ENCODE measurements around the gene CRHR2.

Gene CRHR2

GRCh38 chr7:30717181-30717580 lies 34.9 kb upstream of the CRHR2 start:
- peaks cover 11% of the 10 kb centered on the region for H3K9me3 ChIP-seq
- H3K27me3 ChIP-seq (ENCODE audit: low read depth): no peaks in the 10 kb centered on the region
- in situ Hi-C loops (cut with MboI; ENCODE audit: low sequenced_read_pairs): no loop called here
- no peak for DNase-seq (ENCODE audit: low spot score in 2 of 2)
- no peak overlapping the region for H3K4me3 ChIP-seq
- no peaks in the 10 kb centered on the region for H3K4me1 ChIP-seq
- no peaks in the 10 kb centered on the region for H3K36me3 ChIP-seq (replicated peaks)

- in situ Hi-C loops (cut with MboI; ENCODE audit: low sequenced_read_pairs): no loop called here
- no peak for DNase-seq (ENCODE audit: low spot score in 2 of 2)
- no peak overlapping the region for H3K4me3 ChIP-seq
- H3K36me3 ChIP-seq (replicated peaks): no peaks in the 10 kb centered on the region
- no peaks in the 10 kb centered on the region for H3K4me1 ChIP-seq
- peaks cover 11% of the 10 kb centered on the region for H3K9me3 ChIP-seq
- H3K27me3 ChIP-seq (ENCODE audit: low read depth): no peaks in the 10 kb centered on the region
Observed at GRCh38 chr7:30714129-30714528, 31.9 kb upstream of the CRHR2 start.

- DNase-seq (ENCODE audit: low spot score in 2 of 2): no peak
- H3K9me3 ChIP-seq: peaks cover 10% of the 10 kb centered on the region
- no peaks in the 10 kb centered on the region for H3K27me3 ChIP-seq (ENCODE audit: low read depth)
- no peak overlapping the region for H3K4me3 ChIP-seq
- H3K4me1 ChIP-seq: no peaks in the 10 kb centered on the region
- in situ Hi-C loops (cut with MboI; ENCODE audit: low sequenced_read_pairs): no loop called here
- H3K36me3 ChIP-seq (replicated peaks): no peaks in the 10 kb centered on the region
Observed at GRCh38 chr7:30713392-30713791, 31.1 kb upstream of the CRHR2 start.

GRCh38 chr7:30710669-30711068 lies 28.4 kb upstream of the CRHR2 start:
- Histone ChIP-seq H3K9me3 (no peaks in the 10 kb centered on the region), H3K4me1 (no peaks in the 10 kb centered on the region), H3K36me3 (replicated peaks) (no peaks in the 10 kb centered on the region), H3K4me3 (no peak overlapping the region), H3K27me3 (ENCODE audit: low read depth) (no peaks in the 10 kb centered on the region)
- no peak for DNase-seq (ENCODE audit: low spot score in 2 of 2)
- in situ Hi-C loops (cut with MboI; ENCODE audit: low sequenced_read_pairs): no loop called here

- Histone ChIP-seq H3K27me3 (ENCODE audit: low read depth) (no peaks in the 10 kb centered on the region), H3K9me3 (no peaks in the 10 kb centered on the region), H3K36me3 (replicated peaks) (no peaks in the 10 kb centered on the region), H3K4me3 (no peak overlapping the region), H3K4me1 (no peaks in the 10 kb centered on the region)
- no peak for DNase-seq (ENCODE audit: low spot score in 2 of 2)
- in situ Hi-C loops (cut with MboI; ENCODE audit: low sequenced_read_pairs): no loop called here
Observed at GRCh38 chr7:30709549-30709948, 27.3 kb upstream of the CRHR2 start.

- no peaks in the 10 kb centered on the region for H3K9me3 ChIP-seq
- no peak overlapping the region for H3K4me3 ChIP-seq
- no peaks in the 10 kb centered on the region for H3K36me3 ChIP-seq (replicated peaks)
- DNase-seq (ENCODE audit: low spot score in 2 of 2): no peak
- no peaks in the 10 kb centered on the region for H3K27me3 ChIP-seq (ENCODE audit: low read depth)
- in situ Hi-C loops (cut with MboI; ENCODE audit: low sequenced_read_pairs): no loop called here
- no peaks in the 10 kb centered on the region for H3K4me1 ChIP-seq
Observed at GRCh38 chr7:30708983-30709382, 26.7 kb upstream of the CRHR2 start.

- DNase-seq (ENCODE audit: low spot score in 2 of 2): no peak
- H3K27me3 ChIP-seq (ENCODE audit: low read depth): no peaks in the 10 kb centered on the region
- no peak overlapping the region for H3K4me3 ChIP-seq
- in situ Hi-C loops (cut with MboI; ENCODE audit: low sequenced_read_pairs): no loop called here
- H3K4me1 ChIP-seq: no peaks in the 10 kb centered on the region
- H3K36me3 ChIP-seq (replicated peaks): no peaks in the 10 kb centered on the region
- H3K9me3 ChIP-seq: no peaks in the 10 kb centered on the region
Observed at GRCh38 chr7:30708412-30708811, 26.2 kb upstream of the CRHR2 start.

GRCh38 chr7:30707391-30708357 lies 25.4 kb upstream of the CRHR2 start:
- DNase-seq (ENCODE audit: low spot score in 2 of 2): no peak
- H3K4me3 ChIP-seq: no peak overlapping the region
- in situ Hi-C loops (cut with MboI; ENCODE audit: low sequenced_read_pairs): no loop called here

GRCh38 chr7:30706908-30707307 lies 24.7 kb upstream of the CRHR2 start:
- no peak overlapping the region for H3K4me3 ChIP-seq
- DNase-seq (ENCODE audit: low spot score in 2 of 2): no peak
- H3K9me3 ChIP-seq: no peaks in the 10 kb centered on the region
- in situ Hi-C loops (cut with MboI; ENCODE audit: low sequenced_read_pairs): no loop called here
- H3K36me3 ChIP-seq (replicated peaks): no peaks in the 10 kb centered on the region
- H3K27me3 ChIP-seq (ENCODE audit: low read depth): no peaks in the 10 kb centered on the region
- no peaks in the 10 kb centered on the region for H3K4me1 ChIP-seq

More at GRCh38 chr7:30707391-30708357, 25.4 kb upstream of the CRHR2 start:
- H3K4me1 ChIP-seq: no peaks in the 10 kb centered on the region
- H3K27me3 ChIP-seq (ENCODE audit: low read depth): no peaks in the 10 kb centered on the region
- no peaks in the 10 kb centered on the region for H3K36me3 ChIP-seq (replicated peaks)
- no peaks in the 10 kb centered on the region for H3K9me3 ChIP-seq

- Histone ChIP-seq H3K27me3 (ENCODE audit: low read depth) (no peaks in the 10 kb centered on the region), H3K4me3 (no peak overlapping the region), H3K9me3 (no peaks in the 10 kb centered on the region), H3K4me1 (no peaks in the 10 kb centered on the region), H3K36me3 (replicated peaks) (no peaks in the 10 kb centered on the region)
- DNase-seq (ENCODE audit: low spot score in 2 of 2): no peak
- in situ Hi-C loops (cut with MboI; ENCODE audit: low sequenced_read_pairs): no loop called here
Observed at GRCh38 chr7:30706316-30706715, 24.1 kb upstream of the CRHR2 start.

- no peaks in the 10 kb centered on the region; the same call in 1 of the 2 replicates for H3K27me3 ChIP-seq (ENCODE audit: low read depth)
- H3K9me3 ChIP-seq: no peaks in the 10 kb centered on the region
- no peaks in the 10 kb centered on the region for H3K4me1 ChIP-seq
- in situ Hi-C loops (cut with MboI; ENCODE audit: low sequenced_read_pairs): no loop called here
- no peak for DNase-seq (ENCODE audit: low spot score in 2 of 2)
- H3K36me3 ChIP-seq (replicated peaks): no peaks in the 10 kb centered on the region
- no peak overlapping the region for H3K4me3 ChIP-seq
Observed at GRCh38 chr7:30705596-30705995, 23.3 kb upstream of the CRHR2 start.

- no peaks in the 10 kb centered on the region; the same call in 1 of the 2 replicates for H3K27me3 ChIP-seq (ENCODE audit: low read depth)
- no peaks in the 10 kb centered on the region for H3K4me1 ChIP-seq
- DNase-seq (ENCODE audit: low spot score in 2 of 2): no peak
- H3K9me3 ChIP-seq: no peaks in the 10 kb centered on the region
- no peak overlapping the region for H3K4me3 ChIP-seq
- in situ Hi-C loops (cut with MboI; ENCODE audit: low sequenced_read_pairs): no loop called here
- H3K36me3 ChIP-seq (replicated peaks): no peaks in the 10 kb centered on the region
Observed at GRCh38 chr7:30705008-30705407, 22.8 kb upstream of the CRHR2 start.

- in situ Hi-C loops (cut with MboI; ENCODE audit: low sequenced_read_pairs): no loop called here
- DNase-seq (ENCODE audit: low spot score in 2 of 2): no peak
- Histone ChIP-seq H3K36me3 (replicated peaks) (no peaks in the 10 kb centered on the region), H3K4me1 (no peaks in the 10 kb centered on the region), H3K4me3 (no peak overlapping the region), H3K9me3 (no peaks in the 10 kb centered on the region), H3K27me3 (ENCODE audit: low read depth) (no peaks in the 10 kb centered on the region; the same call in 1 of the 2 replicates)
Observed at GRCh38 chr7:30703756-30704155, 21.5 kb upstream of the CRHR2 start.

- H3K4me1 ChIP-seq: no peaks in the 10 kb centered on the region
- no peak overlapping the region for H3K4me3 ChIP-seq
- H3K36me3 ChIP-seq (replicated peaks): no peaks in the 10 kb centered on the region
- H3K9me3 ChIP-seq: no peaks in the 10 kb centered on the region
- no peaks in the 10 kb centered on the region; the same call in 1 of the 2 replicates for H3K27me3 ChIP-seq (ENCODE audit: low read depth)
- in situ Hi-C loops (cut with MboI; ENCODE audit: low sequenced_read_pairs): no loop called here
- DNase-seq (ENCODE audit: low spot score in 2 of 2): no peak
Observed at GRCh38 chr7:30702200-30702599, 19.9 kb upstream of the CRHR2 start.

Data from HAP-1 (cell line).